Measurements from ENCODE around the gene TMEM63C.

Gene TMEM63C

GRCh38 chr14:77200406-77200985 is 18.9 kb downstream of the TMEM63C start:
- no peak for DNase-seq

GRCh38 chr14:77201696-77202095 is 20.1 kb downstream of the TMEM63C start:
- no peak for DNase-seq

- no peak for DNase-seq
Measured at GRCh38 chr14:77203611-77204458, 22.2 kb downstream of the TMEM63C start.

- DNase-seq, result no peak
Measured at GRCh38 chr14:77204459-77204771, 22.8 kb downstream of the TMEM63C start.

GRCh38 chr14:77204907-77205306 is 23.3 kb downstream of the TMEM63C start:
- DNase-seq, result no peak

GRCh38 chr14:77205566-77205965 is 24.0 kb downstream of the TMEM63C start:
- DNase-seq, result no peak

- DNase-seq, result no peak
Measured at GRCh38 chr14:77206261-77206824, 24.7 kb downstream of the TMEM63C start.

GRCh38 chr14:77206877-77207389 is 25.3 kb downstream of the TMEM63C start:
- DNase-seq, result no peak

GRCh38 chr14:77208291-77208978 is 26.8 kb downstream of the TMEM63C start:
- peak; percentile 75 for DNase-seq

- DNase-seq, result no peak
Measured at GRCh38 chr14:77208979-77209318, 27.4 kb downstream of the TMEM63C start.

GRCh38 chr14:77212097-77212870 is 30.7 kb downstream of the TMEM63C start:
- no peak for DNase-seq

- peak; percentile 69 for DNase-seq
Measured at GRCh38 chr14:77212943-77213678, 31.5 kb downstream of the TMEM63C start.

- no peak for DNase-seq
Measured at GRCh38 chr14:77213679-77214016, 32.0 kb downstream of the TMEM63C start.

GRCh38 chr14:77214216-77214615 is 32.6 kb downstream of the TMEM63C start:
- no peak for DNase-seq

- DNase-seq, result no peak
Measured at GRCh38 chr14:77217551-77217950, 36.0 kb downstream of the TMEM63C start.

GRCh38 chr14:77219591-77219990 is 38.0 kb downstream of the TMEM63C start:
- no peak for DNase-seq

- DNase-seq, result no peak
Measured at GRCh38 chr14:77220246-77221017, 38.8 kb downstream of the TMEM63C start.

GRCh38 chr14:77221241-77221871 is 39.8 kb downstream of the TMEM63C start:
- no peak for DNase-seq

- no peak for DNase-seq
Measured at GRCh38 chr14:77222546-77223225, 41.1 kb downstream of the TMEM63C start.

- no peak for DNase-seq
Measured at GRCh38 chr14:77224212-77224611, 42.6 kb downstream of the TMEM63C start.
